Measurements from ENCODE around the gene ZNF430. TPM values are rescaled to one million over a fixed set of nuclear protein-coding genes. Genes with fewer than 3 reads are reported as not detected.

Gene ZNF430
- total RNA-seq, 2 experiments from 2014 or later = 16.9 to 18.1 TPM

GRCh38 chr19:21101521-21102242, 81.2 kb downstream of the ZNF430 start:
- POLR2A ChIA-PET = no interaction called here
- CTCF ChIA-PET = no interaction called here

GRCh38 chr19:21109116-21109515, 88.7 kb downstream of the ZNF430 start:
- POLR2A ChIA-PET = no interaction called here
- CTCF ChIA-PET = no interaction called here

Other genes starting within 250 kb of the ZNF430 start
- 1 to 10 TPM; 6.9 to 7.3 TPM for gene ZNF66, start 244.4 kb upstream of the ZNF430 start, total RNA-seq
- 10 to 100 TPM; 12.6 to 13.5 TPM for gene ZNF85, start 97.4 kb upstream of the ZNF430 start, total RNA-seq
- gene ZNF714, start 61.5 kb downstream of the ZNF430 start, total RNA-seq = 10 to 100 TPM; 13.3 to 16.6 TPM
- gene ZNF431, start 121.4 kb downstream of the ZNF430 start, total RNA-seq = 10 to 100 TPM; 12.2 to 13.8 TPM

Measured in activated CD8-positive, alpha-beta memory T cell treated with anti-CD3 and anti-CD28 coated beads for 36 hours (primary cell).